ENCODE measurements around the gene NDOR1.
"Not testable (repeated sequence)": the region's sequence is repeated elsewhere in the genome, so short reads cannot be mapped to it uniquely, and the experiment has no call there.

Gene NDOR1

GRCh38 chr9:137230705-137231371 is 25.3 kb downstream of the NDOR1 start, which contains the start of gene SLC34A3:
Gene SLC34A3 (plus strand): TSS chr9:137230901. CDS start chr9:137231703, 802 bp downstream.
- in situ Hi-C loops (cut with MboI; ENCODE audit: low sequenced_read_pairs) = no loop called here

- in situ Hi-C loops (cut with MboI; ENCODE audit: low sequenced_read_pairs) = no loop called here
Measured at GRCh38 chr9:137231372-137232039, 26.0 kb downstream of the NDOR1 start.

- in situ Hi-C loops (cut with MboI; ENCODE audit: low sequenced_read_pairs) = no loop called here
Measured at GRCh38 chr9:137232101-137232500, 26.6 kb downstream of the NDOR1 start.

GRCh38 chr9:137232510-137232909 is 27.0 kb downstream of the NDOR1 start:
- in situ Hi-C loops (cut with MboI; ENCODE audit: low sequenced_read_pairs) = no loop called here

GRCh38 chr9:137233143-137233980 is 27.9 kb downstream of the NDOR1 start:
- in situ Hi-C loops (cut with MboI; ENCODE audit: low sequenced_read_pairs) = no loop called here

- in situ Hi-C loops (cut with MboI; ENCODE audit: low sequenced_read_pairs) = no loop called here
Measured at GRCh38 chr9:137234055-137234697, 28.7 kb downstream of the NDOR1 start.

- in situ Hi-C loops (cut with MboI; ENCODE audit: low sequenced_read_pairs) = no loop called here
Measured at GRCh38 chr9:137234758-137235423, 29.4 kb downstream of the NDOR1 start.

- in situ Hi-C loops (cut with MboI; ENCODE audit: low sequenced_read_pairs) = no loop called here
Measured at GRCh38 chr9:137235424-137236237, 30.1 kb downstream of the NDOR1 start.

- in situ Hi-C loops (cut with MboI; ENCODE audit: low sequenced_read_pairs) = no loop called here
Measured at GRCh38 chr9:137236238-137236935, 30.9 kb downstream of the NDOR1 start.

- in situ Hi-C loops (cut with MboI; ENCODE audit: low sequenced_read_pairs) = no loop called here
Measured at GRCh38 chr9:137236936-137237421, 31.5 kb downstream of the NDOR1 start.

- in situ Hi-C loops (cut with MboI; ENCODE audit: low sequenced_read_pairs) = no loop called here
Measured at GRCh38 chr9:137237759-137238726, 32.5 kb downstream of the NDOR1 start.

- in situ Hi-C loops (cut with MboI; ENCODE audit: low sequenced_read_pairs) = not testable (repeated sequence)
Measured at GRCh38 chr9:137239541-137240200, 34.2 kb downstream of the NDOR1 start.

- in situ Hi-C loops (cut with MboI; ENCODE audit: low sequenced_read_pairs) = no loop called here
Measured at GRCh38 chr9:137240318-137240840, 34.9 kb downstream of the NDOR1 start.

GRCh38 chr9:137240841-137241489 is 35.5 kb downstream of the NDOR1 start, which contains the start of gene TUBB4B:
Gene TUBB4B (plus strand): TSS chr9:137241287. CDS start chr9:137241361, 74 bp downstream.
- in situ Hi-C loops (cut with MboI; ENCODE audit: low sequenced_read_pairs) = no loop called here

- in situ Hi-C loops (cut with MboI; ENCODE audit: low sequenced_read_pairs) = no loop called here
Measured at GRCh38 chr9:137241490-137242268, 36.2 kb downstream of the NDOR1 start.
